HG02759 (cell line): ENCODE measurements around the gene PRMT1.

ENCODE experiments used
- ATAC-seq: cut with Tn5 transposase; IDR thresholded peaks from one replicate; pipeline ENCODE4 v1.9.1; 2021; ENCODE audit warnings: mild to moderate bottlenecking, moderate library complexity; ENCODE audit not compliant: unreplicated experiment

Gene PRMT1

DNA sequence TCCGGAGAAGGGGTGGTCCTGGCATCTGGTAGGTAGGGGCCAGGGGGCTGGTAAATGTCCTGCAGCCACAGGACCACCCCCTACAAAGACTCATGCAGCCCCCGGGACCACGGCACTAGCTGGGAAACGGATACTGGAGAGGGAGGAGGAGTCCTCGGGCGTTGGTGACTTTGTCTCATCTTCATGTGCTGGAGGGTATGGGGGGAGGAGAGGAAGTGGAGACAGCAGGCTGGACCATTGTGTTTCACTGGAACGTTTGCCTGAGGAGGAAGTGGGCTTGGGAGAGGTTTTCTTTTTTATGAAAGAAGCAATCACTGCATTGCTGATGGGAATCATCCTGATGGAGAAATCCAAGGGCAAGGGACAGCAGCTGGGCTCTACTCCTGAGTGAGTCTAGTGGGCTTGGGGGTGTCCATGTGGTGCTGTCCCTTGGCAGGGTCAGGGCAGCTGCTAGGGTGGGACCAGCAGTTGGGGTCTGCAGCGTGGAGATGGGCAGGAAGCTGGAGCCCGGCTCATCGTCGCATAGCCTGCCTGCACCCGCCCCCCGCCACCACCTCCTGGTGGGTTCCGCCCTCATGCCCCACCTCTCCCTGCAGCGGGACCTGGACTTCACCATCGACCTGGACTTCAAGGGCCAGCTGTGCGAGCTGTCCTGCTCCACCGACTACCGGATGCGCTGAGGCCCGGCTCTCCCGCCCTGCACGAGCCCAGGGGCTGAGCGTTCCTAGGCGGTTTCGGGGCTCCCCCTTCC is 10.7 kb downstream of the PRMT1 start:
- no peak for ATAC-seq

DNA sequence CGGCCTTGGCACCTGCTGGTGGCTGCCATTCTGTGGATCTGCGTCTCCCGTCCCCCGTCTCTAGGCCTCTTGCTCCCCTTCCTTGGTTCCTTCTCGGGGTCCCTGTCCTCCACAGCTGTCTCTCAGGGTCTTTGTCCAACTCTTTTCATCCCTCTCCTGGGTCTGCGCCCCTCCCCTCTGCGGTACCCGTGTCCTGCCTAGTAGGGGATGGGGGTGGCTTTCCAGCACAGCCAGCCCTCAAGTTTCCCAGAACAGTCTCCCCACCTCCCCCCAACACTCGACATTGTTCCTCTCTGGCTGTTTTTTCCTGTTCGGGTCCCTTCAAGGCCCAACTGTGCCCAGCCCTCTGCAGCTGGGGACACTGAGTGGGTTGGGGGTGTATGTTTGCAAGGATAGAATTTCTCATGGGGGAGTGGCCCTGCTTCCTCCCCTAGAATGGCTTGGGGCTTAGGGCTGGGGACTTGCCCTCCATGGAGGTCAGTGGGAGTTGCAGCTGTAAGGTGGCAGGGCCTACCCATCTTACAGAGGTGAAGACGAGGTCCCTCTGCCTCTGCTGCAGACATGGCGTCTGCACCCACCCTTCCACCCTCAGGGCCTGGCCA is 11.6 kb downstream of the PRMT1 start:
- ATAC-seq, result no peak

DNA sequence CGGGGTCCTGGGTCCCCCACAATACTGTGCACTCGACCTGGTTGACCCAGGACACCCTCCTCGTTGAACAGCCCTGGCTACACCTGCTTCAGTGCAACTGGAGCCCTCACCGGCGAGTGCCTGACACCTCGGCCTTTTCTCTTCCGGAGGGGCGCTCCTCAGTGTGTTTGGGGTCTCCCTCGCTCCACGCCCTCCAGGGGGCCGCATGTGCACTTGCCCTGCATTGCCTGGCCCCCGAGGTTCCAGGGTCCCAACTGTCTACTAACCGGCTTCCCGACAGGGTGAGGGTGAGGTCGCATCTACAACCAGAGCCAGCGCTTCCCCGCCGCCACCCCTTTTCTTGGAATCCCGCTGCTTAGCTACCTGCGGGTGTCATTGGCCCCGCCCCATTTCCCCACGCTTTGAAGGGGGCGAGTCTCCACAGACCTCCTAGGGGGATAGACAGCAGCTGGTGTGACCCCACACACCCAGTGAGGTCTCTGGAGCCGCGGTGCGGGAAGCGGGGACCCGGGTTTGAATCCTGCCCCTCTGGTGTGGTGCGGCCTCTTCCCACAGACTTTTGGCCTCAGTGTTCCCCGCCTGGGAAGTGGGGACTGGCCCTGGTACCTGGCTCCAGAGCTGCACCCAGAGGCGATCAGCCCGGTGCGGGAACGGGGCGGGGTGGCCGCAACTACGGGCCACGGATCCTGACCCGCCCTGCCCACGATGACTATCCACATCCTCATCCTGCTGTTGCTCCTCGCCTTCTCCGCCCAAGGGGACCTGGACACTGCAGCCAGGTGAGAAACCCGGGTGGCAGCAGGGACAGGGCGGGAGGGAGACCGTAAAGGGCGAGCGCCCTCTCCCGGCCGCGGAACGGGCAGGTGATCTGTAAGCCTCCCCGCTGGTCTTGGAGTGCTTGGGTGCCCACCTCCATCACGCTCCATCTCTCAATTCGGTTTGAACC is 12.3 kb downstream of the PRMT1 start, which contains the start of gene ADM5:
Gene ADM5, plus strand, starts transcription at position 462 of the 946 bp plus-strand sequence. Its CDS starts 244 bp downstream, at position 706.
- no peak for ATAC-seq

DNA sequence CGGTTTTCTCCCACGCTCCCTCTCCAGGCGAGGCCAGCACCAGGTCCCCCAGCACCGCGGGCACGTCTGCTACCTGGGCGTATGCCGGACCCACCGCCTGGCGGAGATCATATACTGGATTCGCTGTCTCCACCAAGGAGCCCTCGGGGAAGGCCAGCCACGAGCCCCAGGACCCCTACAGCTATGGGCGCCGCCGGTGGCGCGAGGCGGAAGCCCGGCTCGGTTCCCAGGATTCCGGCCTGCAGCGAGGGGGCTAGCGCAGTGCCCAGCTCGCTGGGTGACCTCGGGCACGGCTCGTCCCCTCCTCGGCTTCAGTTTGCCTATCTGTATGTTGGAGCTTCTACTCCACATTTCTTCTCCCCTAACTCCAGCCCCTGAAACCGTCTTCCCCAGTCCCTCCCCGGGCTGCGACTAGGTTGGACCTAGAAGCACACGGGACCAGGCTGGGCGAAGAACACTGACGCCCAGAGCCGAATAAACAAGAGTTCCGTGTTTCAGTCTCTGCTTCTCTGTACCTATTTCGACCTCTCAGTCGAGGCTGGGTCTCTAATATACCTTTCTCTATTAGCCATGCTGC is 13.1 kb downstream of the PRMT1 start:
- no peak for ATAC-seq

DNA sequence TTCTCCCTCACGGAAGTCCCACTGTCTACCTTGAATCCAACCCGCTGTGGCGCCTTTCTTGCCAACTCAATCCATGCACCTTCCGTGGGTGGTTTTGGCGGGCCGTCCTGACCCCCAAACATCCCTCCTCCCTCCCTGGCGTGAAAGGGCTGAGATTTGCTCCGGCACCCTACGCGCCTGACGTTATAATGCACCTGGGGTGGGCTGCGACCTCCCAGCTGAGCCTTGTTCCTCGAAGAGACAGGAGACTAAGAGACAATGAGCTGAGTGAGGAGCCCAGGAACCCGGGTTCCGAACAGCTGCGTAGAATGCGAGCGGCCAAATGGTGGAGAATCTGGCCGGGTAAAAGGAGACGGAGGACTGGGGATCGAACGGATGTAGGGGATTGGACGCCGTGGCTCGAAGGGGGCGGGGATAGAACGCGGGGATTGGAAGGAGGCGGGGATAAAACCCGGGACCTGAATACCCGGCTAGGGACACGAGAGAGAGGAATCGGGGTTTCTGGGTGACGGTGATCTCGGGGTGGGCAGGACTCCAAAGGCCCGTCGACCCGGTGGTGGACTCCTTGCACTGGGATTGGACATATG is 13.7 kb downstream of the PRMT1 start, which contains the start of gene CPT1C:
Gene CPT1C, plus strand, starts transcription at position 461 of the 587 bp plus-strand sequence. CDS start 1,137 bp downstream, outside the sequence.
- ATAC-seq, result no peak

DNA sequence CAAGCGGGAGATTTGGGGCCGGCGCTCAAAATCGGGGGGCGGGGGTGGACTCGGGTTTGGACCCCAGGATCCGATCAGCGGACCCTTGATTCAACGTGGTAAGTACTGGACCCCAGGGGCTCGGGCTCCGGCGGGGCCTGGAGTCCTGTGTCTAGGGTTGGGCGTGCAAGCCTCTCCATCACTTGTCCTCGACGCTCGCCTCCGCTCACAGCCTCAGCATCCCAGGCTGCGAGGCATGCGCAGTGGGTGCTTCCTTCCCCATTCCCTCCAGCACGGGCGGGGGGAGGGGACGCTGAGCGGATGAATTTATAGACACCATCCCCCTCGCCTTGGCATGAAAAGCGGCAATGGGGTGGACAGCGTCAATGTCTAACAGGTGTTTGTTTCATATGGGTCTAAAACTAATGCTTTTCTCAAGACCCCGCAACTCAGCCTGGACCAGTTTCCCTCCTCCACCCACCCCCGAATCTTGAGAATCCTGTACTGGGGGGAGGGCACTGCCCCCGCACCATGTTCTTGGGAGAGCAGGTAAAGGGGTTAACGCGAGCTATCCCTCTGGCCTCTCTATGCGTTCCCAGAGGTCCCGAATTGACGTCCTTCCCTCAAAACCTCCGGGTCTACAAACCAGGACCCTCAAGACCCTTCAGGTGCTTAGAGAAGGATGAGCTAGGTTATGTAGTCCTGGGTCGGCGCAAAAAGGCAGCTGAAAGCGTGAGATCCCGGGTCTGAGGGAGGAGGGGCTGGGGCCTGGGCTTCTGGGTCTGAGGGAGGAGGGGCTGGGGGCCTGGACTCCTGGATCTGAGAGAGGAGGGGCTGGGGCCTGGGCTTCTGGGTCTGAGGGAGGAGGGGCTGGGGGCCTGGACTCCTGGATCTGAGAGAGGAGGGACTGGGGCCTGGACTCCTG is 14.4 kb downstream of the PRMT1 start:
- no peak for ATAC-seq

DNA sequence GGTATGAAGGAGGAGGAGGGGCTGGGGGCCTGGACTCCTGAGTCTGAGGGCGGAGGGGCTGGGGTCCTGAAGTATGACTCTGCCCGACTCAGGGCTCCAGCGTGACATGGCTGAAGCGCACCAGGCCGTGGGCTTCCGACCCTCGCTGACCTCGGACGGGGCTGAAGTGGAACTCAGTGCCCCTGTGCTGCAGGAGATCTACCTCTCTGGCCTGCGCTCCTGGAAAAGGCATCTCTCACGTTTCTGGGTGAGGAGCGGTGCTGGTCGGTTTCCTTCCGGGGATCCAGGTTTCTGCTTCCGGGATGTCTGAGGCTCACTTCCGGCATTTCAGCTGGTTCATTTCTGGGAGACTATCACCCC is 15.1 kb downstream of the PRMT1 start:
- no peak for ATAC-seq

DNA sequence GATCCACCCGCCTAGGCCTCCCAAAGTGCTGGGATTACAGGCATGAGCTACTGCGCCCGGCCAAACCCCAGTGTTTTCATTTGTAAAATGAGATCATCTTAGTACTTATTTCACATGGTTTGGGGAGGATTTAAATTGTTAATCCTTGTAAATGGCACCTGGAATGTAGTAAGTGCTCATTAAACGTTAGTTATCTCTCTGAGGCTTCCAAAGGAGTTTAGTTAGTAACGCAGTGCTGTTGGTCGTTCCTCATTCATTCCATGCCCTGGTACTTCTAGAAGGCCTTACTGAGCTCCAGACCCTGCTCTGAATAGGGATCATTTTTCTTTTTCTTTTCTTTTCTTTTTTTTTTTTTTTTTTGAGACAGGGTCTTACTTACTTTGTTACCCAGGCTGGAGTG is 19.0 kb downstream of the PRMT1 start:
- no peak for ATAC-seq

DNA sequence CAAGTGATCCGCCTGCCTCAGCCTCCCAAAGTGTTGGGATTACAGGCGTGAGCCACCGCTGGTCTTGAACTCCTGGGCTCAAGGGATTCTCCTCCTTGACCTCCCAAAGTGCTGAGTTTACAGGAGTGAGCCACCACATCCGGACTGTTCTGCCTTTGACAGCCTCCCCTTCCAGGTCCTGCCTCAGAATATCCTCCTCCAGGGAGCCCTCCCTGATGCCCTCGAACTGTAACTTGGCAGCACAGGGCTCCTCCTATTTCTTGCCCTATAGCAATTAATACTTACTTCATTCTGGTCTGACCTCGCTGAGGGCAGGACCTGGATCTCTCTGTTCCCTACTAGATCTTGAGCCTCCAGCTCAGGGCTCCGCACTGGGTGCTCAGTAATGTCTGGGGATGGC is 19.8 kb downstream of the PRMT1 start:
- ATAC-seq, result no peak

DNA sequence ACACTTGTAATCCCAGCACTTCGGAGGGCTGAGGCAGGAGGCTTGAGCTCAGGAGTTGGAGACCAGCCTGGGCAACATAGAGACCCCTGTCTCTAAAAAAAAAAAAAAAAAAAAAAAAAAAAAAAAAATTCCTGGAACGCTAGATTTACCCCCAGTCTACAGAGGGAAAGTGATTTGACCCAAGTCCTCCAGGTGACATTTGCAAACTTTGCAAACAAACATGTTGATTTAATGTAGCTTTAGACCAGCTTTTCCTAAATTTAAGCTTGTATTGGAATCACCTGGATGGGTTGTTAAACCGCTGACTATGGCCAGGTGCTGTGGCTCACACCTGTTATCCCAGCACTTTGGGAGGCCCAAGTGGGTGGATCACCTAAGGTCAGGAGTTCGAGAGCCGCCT is 22.3 kb downstream of the PRMT1 start:
- no peak for ATAC-seq

DNA sequence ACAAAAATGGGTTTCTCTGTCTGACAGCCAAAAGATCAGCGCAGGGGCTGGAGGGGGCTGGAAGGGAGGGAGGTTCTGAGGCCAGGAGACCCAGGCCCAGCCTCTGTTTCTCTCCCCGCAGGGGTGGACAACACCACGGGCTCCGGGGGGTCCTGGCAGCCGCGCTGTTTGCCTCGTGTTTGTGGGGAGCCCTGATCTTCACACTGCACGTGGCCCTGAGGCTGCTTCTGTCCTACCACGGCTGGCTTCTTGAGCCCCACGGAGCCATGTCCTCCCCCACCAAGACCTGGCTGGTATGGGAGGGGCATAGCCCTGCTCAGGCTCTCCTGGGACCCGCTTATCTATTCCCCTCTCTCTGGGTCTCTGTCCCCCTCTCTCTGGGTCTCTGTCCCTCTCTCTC is 23.5 kb downstream of the PRMT1 start:
- ATAC-seq, result no peak

DNA sequence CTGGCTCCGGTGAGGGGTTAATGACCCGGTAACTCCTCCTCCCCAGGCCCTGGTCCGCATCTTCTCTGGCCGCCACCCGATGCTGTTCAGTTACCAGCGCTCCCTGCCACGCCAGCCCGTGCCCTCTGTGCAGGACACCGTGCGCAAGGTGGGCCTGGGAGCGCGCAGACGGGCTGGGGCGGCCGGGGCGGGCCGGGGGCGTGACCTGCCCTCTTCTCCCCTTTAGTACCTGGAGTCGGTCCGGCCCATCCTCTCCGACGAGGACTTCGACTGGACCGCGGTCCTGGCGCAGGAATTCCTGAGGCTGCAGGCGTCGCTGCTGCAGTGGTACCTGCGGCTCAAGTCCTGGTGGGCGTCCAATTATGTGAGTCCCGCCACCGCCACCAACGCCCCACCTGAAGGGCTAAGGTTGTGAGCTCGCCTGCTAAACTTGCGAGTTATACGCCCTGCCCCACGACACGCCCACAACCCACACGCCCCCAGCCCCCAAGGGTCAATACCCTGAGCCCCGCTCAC is 24.3 kb downstream of the PRMT1 start:
- ATAC-seq, result no peak

DNA sequence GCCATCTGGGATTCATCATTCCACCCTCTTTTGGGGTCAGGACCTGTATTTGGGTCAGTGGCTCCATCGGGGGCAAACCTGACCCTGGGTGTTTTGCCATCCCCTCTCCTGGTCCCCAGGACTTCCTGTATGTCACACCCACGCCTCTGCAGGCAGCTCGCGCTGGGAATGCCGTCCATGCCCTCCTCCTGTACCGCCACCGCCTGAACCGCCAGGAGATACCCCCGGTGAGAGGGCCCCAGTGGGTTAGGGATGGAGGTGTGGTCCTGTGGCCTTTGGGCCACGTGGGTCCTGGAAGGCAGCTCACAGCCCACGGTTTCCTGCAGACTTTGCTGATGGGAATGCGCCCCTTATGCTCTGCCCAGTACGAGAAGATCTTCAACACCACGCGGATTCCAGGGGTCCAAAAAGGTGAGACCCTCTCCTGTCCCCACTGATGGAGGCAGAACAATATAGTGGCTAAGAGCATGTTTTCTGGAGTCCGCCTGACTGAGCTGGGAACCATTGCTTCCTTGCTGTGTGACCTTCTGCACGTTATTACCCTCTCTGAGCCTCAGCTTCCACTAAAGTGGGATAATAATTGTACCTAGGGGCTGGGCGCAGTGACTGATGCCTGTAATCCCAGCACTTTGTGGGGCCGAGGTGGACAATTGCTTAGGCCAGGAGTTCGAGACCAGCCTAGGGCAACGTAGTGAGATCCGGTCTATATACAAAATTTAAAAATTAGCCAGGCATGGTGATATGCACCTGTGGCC is 28.0 kb downstream of the PRMT1 start:
- no peak for ATAC-seq

DNA sequence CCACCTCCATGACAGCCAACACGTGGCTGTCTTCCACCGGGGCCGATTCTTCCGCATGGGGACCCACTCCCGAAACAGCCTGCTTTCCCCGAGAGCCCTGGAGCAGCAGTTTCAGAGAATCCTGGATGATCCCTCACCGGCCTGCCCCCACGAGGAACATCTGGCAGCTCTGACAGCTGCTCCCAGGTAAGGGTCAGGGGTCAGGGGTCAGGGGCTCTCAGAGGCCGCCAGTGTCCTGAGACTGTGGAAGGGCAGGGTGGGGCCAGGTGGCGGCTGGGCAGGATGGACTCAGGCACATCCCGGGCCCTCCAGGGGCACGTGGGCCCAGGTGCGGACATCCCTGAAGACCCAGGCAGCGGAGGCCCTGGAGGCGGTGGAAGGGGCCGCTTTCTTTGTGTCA is 28.8 kb downstream of the PRMT1 start:
- no peak for ATAC-seq

DNA sequence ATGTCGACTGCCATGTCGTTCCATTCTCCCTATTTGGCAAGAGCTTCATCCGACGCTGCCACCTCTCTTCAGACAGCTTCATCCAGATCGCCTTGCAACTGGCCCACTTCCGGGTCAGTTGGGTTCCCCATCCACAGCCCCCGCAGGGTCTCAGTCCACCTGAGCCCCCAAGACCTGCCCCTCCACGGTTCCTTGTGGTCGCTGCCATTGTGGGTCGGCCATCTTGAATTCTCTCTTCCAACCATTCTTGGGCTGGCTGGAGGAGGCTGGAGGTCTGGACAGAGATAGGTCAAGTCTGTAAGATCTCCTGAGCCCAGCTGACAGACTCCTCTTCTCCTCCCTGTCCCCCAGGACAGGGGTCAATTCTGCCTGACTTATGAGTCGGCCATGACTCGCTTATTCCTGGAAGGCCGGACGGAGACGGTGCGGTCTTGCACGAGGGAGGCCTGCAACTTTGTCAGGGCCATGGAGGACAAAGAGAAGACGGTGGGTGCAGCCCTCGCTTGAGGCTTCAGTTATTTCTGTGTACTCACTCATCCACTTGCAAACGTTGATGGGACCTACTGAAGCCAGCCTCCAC is 33.4 kb downstream of the PRMT1 start:
- ATAC-seq, result no peak

DNA sequence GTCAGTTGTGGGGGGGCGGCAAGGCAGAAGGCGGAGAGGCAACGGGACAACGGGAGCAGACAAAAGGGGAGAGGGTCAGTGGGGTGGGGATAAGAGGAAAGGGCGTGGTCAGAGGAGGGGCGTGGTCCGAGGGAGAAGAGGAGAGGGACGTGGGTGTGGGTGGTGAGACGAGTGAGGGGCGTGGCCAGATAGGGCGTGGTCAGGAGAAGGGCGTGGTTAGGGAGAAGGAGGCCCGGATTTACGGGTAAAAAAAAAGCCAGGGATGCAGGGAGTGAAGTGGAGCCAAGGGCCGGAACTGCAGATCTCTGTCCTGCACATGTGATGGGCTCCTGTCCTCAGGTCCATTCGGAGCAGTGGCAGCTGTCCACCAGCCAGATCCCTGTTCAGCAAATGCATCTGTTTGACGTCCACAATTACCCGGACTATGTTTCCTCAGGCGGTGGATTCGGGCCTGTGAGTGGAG is 35.4 kb downstream of the PRMT1 start:
- ATAC-seq, result no peak

DNA sequence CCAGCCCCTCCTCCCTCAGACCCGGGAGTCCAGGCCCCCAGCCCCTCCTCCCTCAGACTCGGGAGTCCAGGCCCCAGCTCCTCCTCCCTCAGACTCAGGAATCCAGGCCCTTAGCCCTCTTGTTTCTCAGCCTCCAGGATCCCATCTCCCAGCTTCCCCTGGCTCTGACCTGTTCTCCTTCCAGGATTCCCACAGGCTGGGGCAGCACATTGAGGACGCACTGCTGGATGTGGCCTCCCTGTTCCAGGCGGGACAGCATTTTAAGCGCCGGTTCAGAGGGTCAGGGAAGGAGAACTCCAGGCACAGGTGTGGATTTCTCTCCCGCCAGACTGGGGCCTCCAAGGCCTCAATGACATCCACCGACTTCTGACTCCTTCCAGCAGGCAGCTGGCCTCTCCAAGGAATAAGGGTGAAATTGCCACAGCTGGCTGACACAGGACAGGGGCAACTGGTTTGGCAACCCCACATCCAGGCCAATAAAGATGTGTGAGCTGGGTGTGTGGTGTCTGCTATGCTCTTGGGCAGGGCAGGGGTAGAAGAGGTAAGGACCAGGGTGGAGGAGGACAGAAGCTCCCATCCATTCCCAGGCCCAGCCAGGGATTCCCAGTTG is 36.3 kb downstream of the PRMT1 start:
- no peak for ATAC-seq

DNA sequence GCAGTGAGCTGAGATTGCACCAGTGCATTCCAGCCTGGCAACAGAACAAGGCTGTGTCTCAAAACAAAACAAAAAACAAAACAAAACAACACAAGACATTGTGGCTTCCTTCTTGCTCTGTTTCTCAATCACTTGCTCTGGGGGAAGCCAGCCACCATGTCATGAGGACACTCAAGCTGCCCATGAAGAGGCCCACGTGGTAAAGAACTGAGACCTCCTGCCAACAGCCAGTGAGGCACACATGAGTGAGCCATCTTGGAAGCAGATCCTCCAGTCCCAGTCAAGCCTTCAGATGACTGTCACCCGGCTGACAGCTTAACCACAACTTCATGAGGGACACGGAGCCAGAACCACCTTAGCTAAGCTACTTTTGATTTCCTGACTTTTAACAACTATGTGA is 39.1 kb downstream of the PRMT1 start:
- ATAC-seq, result no peak
